SK-N-MC (cell line): ENCODE measurements around the gene UNC5C.

Source experiments
- EZH2 ChIP-seq: fragments of 200-600 bp; sonication (generic); IDR thresholded peaks from one replicate; pipeline ENCODE4 v1.6.1; 2017; ENCODE audit warnings: antibody characterized with exemption
- POLR2AphosphoS5 ChIP-seq: IDR thresholded peaks from 2 replicates; pipeline ENCODE4 v1.6.1; 2012; ENCODE audit warnings: mild to moderate bottlenecking, low read depth, low read length, borderline replicate concordance

- TF ChIP-seq POLR2AphosphoS5 (no peak), EZH2 (no peak)
Observed at GRCh38 chr4:95505151-95505550, 43.6 kb downstream of the UNC5C start.
